ENCODE measurements around the gene C12orf43.

DNA sequence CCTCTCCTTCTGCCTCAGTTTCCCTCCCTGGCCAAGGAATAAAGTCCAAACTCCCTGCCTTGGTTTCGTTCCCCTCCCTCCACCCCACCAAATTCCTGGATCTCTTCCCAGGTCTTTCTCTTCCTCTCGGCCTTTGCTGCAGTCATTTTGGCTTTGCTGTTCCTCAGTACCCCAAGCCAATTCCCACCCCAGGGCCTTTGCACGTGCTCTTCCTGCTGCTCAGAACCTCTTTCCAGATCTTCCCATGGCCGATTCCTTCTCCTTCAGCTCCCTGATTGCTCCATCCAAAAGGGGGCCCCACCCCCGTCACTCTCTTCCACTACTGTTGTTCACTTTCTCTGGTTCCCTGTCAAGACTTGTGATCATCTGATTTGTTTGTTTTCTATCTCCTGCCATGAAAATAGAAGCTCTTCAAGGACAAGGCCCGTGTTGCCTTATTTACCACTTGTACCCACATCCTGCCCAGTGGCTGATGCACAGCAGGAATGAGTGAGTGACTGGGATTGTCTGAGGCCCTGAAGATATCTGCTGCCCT is 34.8 kb downstream of the C12orf43 start:
- TF ChIP-seq POLR2A (IDR thresholded peaks at IDR 0.05; ENCODE audit: low read length), result no peak
- TF ChIP-seq GATA1 (IDR thresholded peaks at IDR 0.05; ENCODE audit: low read depth, low read length), result no peak

Measured in erythroblast (primary cell).